GM18502 (cell line): ENCODE data around the gene ERBB4.
"Not testable (repeated sequence)": the region's sequence is repeated elsewhere in the genome, so short reads cannot be mapped to it uniquely, and the experiment has no call there.

Experiments
- ATAC-seq: cut with Tn5 transposase; IDR thresholded peaks from one replicate; pipeline ENCODE4 v1.9.1; 2021; ENCODE audit warnings: mild to moderate bottlenecking; ENCODE audit not compliant: unreplicated experiment, poor library complexity

ERBB4 gene

DNA sequence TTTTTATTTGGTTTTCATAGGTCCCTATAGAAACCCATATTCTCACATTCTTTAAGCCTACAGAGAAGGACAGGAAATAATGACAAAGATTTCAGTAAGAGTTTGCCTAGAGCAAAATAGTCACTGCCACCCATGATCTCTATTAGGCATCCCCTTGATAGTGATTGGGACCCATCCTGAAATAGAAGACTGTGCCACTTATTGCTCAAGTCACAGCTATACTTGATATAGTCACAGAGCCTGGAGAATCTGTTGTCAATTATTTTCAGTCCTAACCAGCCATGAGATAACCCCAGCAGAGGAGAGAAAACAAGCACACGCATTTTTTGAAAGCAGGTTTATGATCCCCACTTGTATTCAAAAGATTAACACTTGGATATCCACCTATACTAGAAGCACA, 8.2 kb downstream of the ERBB4 start:
- no peak for ATAC-seq

DNA sequence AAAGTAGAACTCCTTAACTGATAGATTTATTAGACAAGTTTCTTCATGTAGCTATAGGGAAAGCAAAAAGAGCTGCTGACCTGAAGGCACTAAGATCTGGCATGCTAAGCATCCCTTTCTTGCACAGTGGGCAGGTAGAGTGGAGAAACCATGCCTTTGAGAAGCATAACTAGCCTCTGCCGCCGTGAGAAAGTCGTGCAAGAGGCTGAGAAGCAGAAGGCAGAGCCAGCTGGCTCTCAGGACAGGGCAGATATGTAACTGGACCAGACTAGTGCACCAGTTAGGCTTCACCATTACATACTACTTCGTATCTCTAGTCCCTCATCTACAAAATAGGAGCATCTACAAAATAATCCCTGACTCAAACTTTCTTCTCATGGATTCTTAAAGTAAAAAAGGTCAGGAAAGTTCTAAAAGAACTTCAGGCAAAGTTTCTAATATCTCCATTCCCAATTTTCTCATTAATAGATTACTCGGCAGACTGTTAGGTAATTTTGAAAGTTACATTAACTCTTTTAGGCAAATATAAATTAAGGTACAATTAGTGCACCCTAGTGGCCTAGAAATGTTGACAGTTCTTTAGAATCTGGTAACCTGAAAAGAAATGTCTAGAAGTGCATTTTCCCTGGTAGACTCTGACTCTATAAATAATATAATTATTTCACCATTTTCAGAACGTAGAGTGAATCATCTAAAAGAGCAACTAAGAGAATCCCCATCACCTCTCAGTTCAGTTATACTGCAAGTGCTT, 10.3 kb downstream of the ERBB4 start:
- no peak for ATAC-seq

DNA sequence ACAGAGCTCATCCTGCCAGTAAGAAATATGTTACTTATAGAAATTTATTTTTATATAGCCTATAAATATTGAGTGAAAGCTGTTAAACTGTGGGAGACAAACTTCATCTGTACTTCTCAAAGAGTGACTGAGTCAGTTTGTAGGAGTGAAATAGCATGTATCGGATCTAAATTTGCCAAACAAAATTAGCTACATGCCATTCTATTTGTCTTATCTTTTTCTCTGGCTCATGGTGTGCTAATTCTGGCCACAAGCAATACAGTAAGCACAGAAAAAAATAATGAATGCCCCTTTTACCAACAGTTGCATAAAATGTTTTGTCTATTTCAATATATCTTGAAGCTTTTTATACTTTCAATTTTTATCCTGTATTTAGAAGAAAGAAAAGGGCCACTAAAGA, 12.5 kb downstream of the ERBB4 start:
- no peak for ATAC-seq

DNA sequence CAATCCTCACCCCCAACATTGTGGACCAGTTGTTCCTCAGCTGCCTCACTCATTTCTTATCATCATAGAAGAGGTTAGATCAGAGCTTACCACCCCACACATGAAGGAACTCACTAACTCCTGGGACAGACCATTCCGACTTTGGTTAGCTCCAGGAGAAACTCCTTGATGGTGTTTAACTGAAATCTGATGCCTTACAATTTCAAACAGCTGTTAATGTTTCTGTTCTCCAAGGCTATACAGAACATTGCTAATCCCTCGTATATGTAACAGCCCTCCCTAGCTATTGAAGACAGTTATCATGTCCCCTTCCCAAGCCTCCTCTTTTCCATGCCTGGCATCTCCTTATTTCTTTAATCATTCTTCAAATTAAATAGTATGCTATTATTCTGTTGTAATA, 14.8 kb downstream of the ERBB4 start:
- ATAC-seq, result no peak

DNA sequence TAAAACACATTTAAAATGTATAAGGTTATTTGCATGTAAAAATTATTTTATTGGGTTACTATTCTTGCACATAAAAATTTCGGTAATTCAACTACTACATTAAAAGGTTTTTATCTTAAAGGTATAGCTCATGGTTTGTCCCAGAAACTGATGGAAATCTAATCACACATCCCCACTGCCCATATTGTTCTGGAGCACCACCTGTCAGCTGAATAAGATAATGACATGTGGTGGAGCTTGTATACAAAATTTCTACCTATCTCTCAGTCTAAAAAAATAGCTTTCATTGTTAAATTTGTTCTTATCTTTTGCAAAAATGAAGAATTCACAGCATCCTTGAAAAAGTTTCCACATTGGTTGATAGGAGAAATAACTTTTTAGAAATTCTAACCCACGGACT, 18.3 kb downstream of the ERBB4 start:
- no peak for ATAC-seq

DNA sequence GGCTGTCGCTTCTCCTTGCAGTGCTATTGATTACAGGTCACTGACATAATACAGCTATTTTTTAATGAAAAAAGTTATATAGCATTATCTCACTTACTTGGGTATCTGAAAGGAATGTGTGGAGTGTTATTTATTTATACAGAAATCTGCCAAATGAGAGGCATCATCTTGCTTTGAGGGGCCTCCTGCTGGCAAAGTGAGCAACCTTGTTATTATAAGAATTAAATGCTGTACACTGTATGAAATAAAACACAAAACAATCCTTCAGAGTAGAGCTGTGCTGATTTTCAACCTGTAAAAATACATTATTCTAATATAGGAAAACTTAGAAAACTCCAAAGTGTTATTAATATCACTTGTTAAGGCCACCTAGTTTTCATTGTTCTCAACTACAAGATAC, 20.9 kb downstream of the ERBB4 start:
- no peak for ATAC-seq

DNA sequence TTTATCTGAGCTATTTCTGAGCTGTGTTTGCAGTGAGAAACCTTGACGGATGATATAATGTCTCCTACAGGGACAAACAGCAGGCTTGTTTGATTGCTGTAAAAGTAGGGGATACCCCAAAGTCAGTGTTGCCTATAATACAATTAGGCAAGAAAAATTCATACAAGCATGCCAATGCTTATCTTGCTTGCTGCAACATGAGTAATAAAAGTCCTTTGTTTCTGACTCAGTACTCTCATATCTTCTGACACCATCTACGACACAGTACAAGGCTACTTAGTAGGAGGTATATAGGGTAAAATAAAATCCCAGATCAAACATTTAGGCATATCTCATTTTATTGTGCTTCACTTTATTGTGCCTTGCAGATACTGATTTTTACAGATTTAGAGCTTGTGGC, 33.0 kb downstream of the ERBB4 start:
- ATAC-seq, result peak; percentile 80

DNA sequence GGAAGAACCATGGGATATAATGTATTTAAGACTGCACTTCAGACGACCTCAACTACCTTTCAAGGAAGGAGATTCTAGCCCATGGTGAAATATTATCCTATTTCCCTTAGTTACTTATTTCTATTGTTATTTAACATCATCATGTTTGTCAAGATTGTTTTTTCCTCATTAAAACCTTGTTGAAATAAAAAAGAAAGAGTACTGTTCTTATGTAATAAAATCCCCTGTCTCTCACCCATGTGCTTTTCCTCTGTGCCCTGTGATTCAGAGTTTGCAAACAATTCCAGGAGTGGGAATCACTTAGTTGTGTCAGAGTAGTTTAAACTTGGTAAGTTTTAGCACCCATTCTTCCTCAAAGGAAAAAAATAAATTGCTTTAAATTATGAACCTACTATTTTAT, 43.6 kb downstream of the ERBB4 start:
- no peak for ATAC-seq

DNA sequence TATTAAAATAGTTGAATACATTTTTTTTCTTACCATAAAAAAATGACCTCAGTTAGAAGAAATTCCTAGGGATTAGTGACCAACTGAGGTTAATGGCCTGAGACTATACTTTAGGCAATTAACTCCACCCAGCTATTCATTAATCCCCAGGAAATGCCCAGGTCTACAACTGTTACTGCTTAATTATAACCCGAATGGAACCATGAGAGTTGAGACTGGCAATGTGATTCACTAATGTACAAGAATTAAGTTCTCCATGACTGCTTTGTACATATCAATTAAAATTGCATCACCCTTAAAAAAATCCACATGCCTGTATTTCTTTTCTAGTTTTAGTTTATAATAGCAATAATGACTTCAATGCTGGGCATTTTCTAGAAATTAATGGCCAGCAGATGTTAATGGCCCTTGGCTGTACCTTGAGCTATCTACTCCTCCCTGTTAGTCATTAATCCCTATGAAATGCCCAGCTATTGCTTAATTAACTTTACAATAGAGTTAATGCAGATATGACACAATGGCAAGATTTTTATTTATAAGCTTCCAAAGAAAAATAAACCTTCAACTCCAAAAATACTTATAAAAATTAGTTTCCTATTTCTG, 44.1 kb downstream of the ERBB4 start:
- ATAC-seq, result no peak

DNA sequence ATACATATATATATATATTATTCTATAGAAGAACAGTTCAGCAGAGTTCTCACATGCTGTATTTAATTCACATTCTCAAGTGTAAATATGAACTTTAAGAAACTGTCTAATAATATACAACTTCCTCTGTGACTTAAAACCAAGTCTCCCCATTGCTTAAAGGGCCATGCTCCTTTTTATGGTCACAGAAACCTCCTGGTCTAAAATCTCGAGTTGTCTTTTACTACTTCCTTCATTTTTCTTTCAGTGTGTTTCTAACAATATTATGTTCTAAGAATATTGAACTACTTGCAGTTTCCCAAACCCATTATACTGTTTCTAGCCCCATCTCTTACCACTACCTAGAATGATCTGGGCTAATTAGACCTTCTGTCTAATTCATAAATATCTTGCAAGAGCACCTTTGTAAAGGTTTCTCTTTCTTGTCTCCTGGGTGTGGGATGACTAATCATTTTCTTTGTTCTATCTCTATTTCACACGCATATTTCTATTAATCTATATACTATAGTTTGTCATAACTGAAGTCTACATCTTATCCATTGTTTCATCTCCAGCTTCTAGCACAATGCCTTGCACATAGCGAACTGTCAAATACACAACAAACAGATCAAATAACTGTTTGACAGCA, 48.8 kb downstream of the ERBB4 start:
- peak; percentile 79 for ATAC-seq

DNA sequence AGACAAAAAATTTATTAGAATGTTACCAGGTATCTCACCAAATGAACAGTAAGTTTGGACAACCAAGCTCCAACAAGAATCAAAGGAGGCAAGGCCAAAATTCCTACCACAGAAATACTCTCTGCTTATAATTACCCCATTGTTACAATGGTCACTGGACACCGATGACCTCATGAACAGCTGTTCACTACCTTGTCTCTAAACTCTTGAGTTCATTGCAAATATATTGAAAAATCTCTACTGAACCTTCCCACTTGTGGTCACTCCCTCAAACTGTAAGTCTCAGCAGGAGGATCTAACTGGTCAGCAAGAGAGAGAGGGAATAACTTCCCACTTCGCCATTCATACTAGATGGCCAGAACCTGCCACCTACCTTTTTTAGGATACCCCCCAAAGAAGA, 50.0 kb downstream of the ERBB4 start:
- ATAC-seq, result no peak

DNA sequence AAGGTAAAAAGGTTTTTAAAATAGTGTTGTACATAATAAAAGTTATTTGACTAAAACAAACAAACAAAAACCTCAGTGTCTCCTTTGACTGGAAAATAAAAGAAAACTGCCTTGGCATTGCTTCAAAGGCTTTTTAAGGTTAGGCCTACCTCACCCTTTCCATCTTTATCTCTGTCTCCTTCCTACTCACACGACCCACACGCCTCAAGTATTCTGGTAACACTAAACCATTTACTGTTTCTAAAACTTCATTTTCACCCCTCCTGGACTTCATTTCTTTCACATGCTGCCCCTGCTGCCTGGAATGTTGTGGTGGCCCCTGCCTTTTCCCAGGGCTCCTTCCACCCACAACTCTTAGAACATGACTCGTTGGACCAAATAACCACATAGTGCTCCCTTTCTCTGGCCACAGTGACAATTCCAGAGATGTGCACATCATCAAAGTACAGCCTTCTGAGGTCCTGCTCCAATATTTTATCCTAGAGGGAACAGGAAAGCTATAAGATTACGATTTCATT, 54.0 kb downstream of the ERBB4 start:
- ATAC-seq, result no peak

DNA sequence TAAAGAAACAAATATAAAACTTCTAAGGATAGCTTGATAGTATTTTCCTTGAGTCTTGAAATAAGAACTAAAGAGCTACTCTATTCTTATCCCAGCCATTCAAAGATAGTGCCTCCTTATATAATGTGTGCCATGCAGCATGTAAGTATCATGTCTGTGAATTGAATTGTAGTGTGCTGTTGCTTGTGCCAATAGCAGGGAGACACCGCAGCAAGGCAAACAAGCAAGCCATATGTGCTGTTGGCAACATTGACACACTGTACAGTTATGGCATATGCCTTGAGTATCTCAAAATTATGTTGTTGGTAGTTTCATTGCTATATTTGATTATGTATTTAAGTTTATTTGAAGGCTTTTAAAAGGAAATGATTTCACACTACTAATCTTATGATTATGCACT, 58.2 kb downstream of the ERBB4 start:
- no peak for ATAC-seq

DNA sequence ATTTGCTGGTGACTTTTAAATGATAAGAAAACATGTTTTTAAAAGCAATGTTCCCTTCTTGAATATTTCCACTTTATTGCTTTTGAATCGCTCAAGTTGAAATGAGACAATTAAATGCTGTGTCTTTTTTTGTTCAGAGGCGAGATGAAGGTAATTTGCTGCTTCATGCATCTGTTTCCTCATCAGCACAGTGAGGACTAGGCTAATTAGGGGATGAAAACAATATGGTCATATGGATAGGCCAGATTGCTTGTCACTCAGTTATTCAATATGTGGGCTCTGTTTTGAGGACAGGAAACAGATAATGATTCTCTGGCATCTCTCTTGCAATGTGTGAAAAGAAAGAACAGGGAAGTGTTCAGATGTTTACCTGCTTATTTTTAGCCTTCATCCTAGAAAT, 61.0 kb downstream of the ERBB4 start:
- no peak for ATAC-seq

DNA sequence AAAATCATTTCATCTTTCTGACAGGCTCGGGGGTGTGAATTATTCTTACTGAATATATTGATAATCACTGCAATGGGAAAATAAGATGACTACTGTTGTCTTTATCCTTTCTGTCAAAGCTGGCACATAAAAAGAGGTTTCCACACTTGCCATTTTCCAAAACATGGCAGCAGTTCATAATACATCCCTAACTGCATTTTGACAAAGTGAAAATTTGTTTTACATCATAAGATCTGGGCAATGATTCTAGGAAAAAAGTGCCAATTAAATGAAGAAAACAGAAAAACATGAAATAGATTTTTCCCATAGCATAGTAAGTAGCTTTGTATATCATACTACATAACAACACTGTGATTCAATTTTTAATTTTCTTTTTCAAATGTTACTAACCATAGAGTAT, 65.4 kb downstream of the ERBB4 start:
- ATAC-seq, result no peak

DNA sequence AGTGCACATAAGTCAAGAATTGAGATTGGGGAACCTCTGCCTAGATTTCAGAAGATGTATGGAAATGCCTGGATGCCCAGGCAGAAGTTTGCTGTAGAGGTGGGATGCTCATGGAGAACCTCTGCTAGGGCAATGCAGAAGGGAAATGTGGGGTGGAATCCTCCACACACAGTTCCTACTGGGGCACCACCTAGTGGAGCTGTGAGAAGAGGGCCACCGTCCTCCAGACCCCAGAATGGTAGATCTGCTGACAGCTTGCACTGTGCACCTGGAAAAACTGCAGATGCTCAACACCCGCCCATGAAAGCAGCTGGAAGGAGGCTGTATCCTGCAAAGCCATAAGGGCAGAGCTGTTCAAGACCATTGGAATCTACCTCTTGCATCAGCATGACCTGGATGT, 71.1 kb downstream of the ERBB4 start:
- not testable (repeated sequence) for ATAC-seq

DNA sequence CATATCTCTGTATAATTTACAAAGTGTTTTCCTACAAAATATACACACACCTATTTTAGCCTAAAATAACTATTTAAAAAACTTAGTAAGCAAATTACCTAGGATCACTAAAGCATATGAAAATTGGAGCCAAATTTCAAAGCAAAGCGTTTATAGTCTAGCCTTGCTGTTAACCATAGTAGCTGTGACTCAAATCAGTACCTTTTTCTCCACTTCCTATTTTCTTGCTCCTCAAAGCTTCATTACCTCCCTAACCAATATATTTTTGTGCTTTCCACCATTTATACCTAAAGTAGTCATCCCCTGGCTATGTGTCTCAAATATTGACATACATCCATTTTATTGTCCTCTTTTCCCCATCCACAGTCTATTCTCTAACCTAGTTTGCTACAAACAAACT, 73.1 kb downstream of the ERBB4 start:
- peak; percentile 79 for ATAC-seq

DNA sequence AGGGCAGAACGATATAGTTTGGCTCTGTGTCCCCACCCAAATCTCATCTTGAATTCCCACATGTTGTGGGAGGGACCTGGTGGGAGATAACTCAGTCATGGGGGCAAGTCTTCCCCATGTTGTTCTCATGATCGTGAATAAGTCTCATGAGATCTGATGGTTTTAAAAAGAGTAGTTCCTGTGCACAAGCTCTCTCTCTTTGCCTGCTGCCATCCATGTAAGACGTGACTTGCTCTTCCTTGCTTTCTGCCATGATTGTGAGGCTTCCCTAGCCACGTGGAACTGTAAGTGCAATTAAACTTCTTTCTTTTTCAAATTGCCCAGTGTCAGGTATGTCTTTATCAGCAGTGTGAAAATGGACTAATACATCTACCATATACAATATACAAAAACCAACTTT, 76.9 kb downstream of the ERBB4 start:
- not testable (repeated sequence) for ATAC-seq

DNA sequence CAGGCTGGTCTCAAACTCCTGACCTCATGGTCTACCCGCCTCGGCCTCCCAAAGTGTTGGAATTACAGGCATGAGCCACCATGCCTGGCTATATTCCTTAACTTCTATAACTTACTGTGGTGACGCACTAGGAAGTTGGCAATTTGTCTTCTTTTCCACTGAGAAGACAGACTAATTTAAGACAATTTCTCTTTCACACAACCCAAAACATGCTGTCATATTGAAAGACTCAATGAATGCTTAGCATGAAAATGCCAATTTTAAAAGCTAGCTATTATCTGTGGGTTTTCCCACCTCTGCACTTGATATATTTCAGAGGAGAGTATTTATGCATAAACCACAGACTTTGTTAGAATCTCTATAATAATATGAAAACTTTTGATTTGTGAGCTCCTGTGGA, 84.5 kb downstream of the ERBB4 start:
- no peak for ATAC-seq

DNA sequence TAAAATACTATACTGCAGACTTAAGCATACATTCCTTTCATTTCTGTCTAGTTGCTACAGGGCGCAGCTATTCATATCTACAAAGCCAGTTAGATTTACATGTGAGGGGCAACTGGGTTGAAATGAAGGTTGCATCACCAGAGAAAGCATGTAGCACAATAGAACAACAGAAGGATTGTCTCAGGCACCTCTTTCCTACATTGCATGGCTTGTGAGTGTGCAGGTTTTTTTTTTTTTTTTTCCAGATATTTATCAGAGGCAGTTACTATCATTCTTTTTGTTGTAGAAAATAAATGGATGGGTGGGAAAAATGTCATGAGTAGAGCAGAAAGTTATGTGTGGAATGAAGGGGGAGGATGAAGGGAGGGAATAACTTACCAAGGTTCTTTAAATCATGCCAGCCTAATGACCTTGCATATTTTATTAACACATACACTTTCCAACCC, 86.8 kb downstream of the ERBB4 start:
- no peak for ATAC-seq

DNA sequence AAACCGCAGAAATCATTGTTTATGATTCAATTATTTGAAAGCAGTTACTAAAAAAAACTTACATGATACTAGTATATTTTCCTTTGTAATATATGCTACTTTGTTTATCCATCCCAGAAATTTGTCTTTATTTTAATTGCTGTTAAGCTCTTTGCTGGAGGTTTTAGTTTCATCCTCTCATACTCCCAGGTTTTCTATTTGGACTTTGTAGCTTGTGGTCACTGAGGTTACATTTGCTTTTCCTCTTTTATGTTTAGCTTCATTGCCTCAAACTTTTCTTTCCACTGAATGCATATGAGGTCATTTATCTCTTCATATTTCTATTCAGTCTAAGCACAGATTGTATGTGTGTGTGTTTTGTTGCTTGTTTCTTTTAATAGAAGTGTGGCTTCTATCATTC, 89.9 kb downstream of the ERBB4 start:
- ATAC-seq, result no peak

DNA sequence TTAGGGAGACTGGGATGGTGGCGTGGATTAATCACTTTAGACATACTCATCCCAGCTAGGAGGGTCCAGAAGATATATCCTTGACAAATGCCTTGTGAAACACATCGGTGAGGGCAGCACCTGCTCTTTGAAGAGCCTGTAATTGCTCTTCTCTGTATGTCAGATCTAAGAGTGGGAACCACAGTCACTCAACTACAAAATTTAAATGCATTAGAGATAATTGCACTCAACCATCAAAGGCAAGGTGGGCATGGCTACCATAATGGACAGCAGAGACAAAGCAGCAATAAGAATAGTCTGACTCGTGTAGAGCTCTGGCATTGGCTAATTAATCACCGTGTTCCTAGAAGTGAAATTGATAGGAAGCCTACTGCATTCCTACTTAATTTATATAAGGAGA, 96.8 kb downstream of the ERBB4 start:
- no peak for ATAC-seq
